Adrenal gland (tissue), 12 donors: ENCODE data around the gene OGFOD1. TPM values are rescaled to one million over a fixed set of nuclear protein-coding genes. Genes with fewer than 3 reads are reported as not detected.
A peak's percentile ranks its signal among the peaks of the same experiment; 100 is the strongest.
"Not testable (repeated sequence)": the region's sequence is repeated elsewhere in the genome, so short reads cannot be mapped to it uniquely, and the experiment has no call there.

Experiments
- DNase-seq, 7 donors: peaks; one replicate each; pipeline ENCODE4 v3.0.0-alpha.2; 2019 to 2020
- H3K27ac ChIP-seq, 5 donors: fragments of 200-600 bp; sonication (generic) in 4 of 5; 1 replicate in 3 of 5; 2 replicates in 2 of 5; pipeline versions ENCODE4 v1.5.1 to v1.8.0; 2016 to 2020; ENCODE audit warnings: mild to moderate bottlenecking in 1 of 5
- H3K27me3 ChIP-seq: fragments of 200-600 bp; 2 replicates; pipeline ENCODE4 v1.8.0; 2021
- H3K36me3 ChIP-seq, 2 donors: fragments of 200-600 bp; replicated peaks in 1 of 2; 1 replicate in 1 of 2; 2 replicates in 1 of 2; pipeline versions ENCODE4 v1.5.1 to v1.8.0; 2018 to 2022
- H3K4me1 ChIP-seq, 2 donors: fragments of 200-600 bp; replicated peaks in 1 of 2; 1 replicate in 1 of 2; 2 replicates in 1 of 2; pipeline versions ENCODE4 v1.5.1 to v1.8.0; 2018 to 2021
- H3K4me3 ChIP-seq, 4 donors: fragments of 200-600 bp; sonication (generic) in 3 of 4; one replicate each; pipeline ENCODE4 v1.5.1; 2016 to 2018
- H3K9me3 ChIP-seq, 3 donors: fragments of 200-600 bp; sonication (generic) in 1 of 3; replicated peaks in 1 of 3; 1 replicate in 2 of 3; 2 replicates in 1 of 3; pipeline versions ENCODE4 v1.5.1 to v1.8.0; 2016 to 2021
- POLR2A ChIP-seq, 2 donors: fragments of 450-650 bp; IDR thresholded peaks; one replicate each; pipeline ENCODE4 v1.6.1; 2017; ENCODE audit warnings: antibody characterized with exemption in 2 of 2, mild to moderate bottlenecking in 2 of 2, moderate library complexity in 1 of 2
- WGBS, 4 donors: extraction: QIAGEN DNeasy Blood & Tissue Kit in 2 of 4; methylation state at CpG; one replicate each; pipeline versions ENCODE4 v1.1.5 to v1.1.7; 2013 to 2017; 5-methylcytosine and 5-hydroxymethylcytosine counted together
- intact Hi-C, 2 donors: fragments of 100-400 bp; cut with DNase I; formaldehyde crosslinking; loops; one replicate each; pipeline versions ENCODE4 v1.14.1 to v1.15.0; 2022 to 2023
- polyA plus RNA-seq, 3 donors: library from polyadenylated mRNA; stranded (reverse); fragments of 200-250 nt in 2 of 3; fragments of 350-450 nt in 1 of 3; fragmentation: Illumina TruSeq in 1 of 3; extraction: RNeasy Lipid Tissue Mini Kit (QIAGEN cat#74804) in 1 of 3; gene quantifications; one replicate each; pipeline ENCODE4 v1.2.3, GENCODE V29; 2013 to 2014
- total RNA-seq, 9 donors: library from RNA; depleted of rRNA in 4 of 9; stranded (reverse); fragments of >200 nt in 4 of 9; fragments of 120-200 nt in 1 of 9; fragmentation: NEBNext Ultra II Directional in 1 of 9; extraction: Animal tissue kit (Norgen Biotek cat#: 25700) in 1 of 9; gene quantifications; one replicate each; pipeline versions ENCODE4 v1.1.0 to v1.2.4, GENCODE V29; 2013 to 2023
- TF ChIP-seq, protein P1 (sequence below), 6 experiments: fragments of 450-650 bp in 4 of 6; fragments of 200-600 bp in 2 of 6; sonication (generic) in 1 of 6; IDR thresholded peaks; 1 replicate in 5 of 6; 2 replicates in 1 of 6; pipeline versions ENCODE4 v1.5.1 to v1.8.0; 2016 to 2021; ENCODE audit warnings: antibody characterized with exemption in 6 of 6, mild to moderate bottlenecking in 2 of 6, moderate library complexity in 1 of 6
- donor health status: healthy with polysubstance abuse.
- donor health status: Bipolar disorder and iron deficiency.
- donor health status: DM: yes; HTN: yes; CAD: no.
- donor health status: DM: no; HTN: no; CAD: no.
- donor health status: DM: no; HTN: no; CAD: no.
- donor health status: DM: yes; HTN: yes; CAD: no.

Gene OGFOD1
- total and polyA plus RNA-seq, 12 donors: 9.2 to 183 (median 53.5) TPM

DNA sequence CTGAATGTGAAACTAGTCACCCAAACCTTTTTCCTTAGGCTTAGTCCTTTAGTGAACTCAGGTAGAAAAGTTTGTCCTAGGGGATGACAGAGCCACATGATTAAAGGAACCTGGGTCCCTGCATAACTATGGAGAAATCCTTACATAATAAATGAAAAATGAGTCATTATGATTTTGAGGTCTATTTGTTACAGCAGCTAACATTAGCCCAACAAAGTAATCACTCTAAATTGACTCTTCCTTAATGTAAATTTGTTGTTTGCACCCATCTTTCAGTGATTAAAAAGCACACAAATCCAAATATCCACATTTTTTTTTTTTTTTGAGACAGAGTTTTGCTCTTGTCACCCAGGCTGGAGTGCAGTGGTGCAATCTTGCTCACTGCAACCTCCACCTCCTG is 32.0 kb downstream of the OGFOD1 start:
- no peak overlapping the region for H3K27ac ChIP-seq
- no peaks in the 10 kb centered on the region for H3K9me3 ChIP-seq
- intact Hi-C loops: no loop called here
- H3K27me3 ChIP-seq: no peaks in the 10 kb centered on the region
- peaks cover 3 to 13% of the 10 kb centered on the region in 2 donors for H3K4me1 ChIP-seq
- TF ChIP-seq, protein P1, sequence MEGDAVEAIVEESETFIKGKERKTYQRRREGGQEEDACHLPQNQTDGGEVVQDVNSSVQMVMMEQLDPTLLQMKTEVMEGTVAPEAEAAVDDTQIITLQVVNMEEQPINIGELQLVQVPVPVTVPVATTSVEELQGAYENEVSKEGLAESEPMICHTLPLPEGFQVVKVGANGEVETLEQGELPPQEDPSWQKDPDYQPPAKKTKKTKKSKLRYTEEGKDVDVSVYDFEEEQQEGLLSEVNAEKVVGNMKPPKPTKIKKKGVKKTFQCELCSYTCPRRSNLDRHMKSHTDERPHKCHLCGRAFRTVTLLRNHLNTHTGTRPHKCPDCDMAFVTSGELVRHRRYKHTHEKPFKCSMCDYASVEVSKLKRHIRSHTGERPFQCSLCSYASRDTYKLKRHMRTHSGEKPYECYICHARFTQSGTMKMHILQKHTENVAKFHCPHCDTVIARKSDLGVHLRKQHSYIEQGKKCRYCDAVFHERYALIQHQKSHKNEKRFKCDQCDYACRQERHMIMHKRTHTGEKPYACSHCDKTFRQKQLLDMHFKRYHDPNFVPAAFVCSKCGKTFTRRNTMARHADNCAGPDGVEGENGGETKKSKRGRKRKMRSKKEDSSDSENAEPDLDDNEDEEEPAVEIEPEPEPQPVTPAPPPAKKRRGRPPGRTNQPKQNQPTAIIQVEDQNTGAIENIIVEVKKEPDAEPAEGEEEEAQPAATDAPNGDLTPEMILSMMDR (IDR thresholded peaks at IDR 0.05): no peak
- no peak for TF ChIP-seq POLR2A (IDR thresholded peaks at IDR 0.05)
- no peak overlapping the region for H3K4me3 ChIP-seq
- DNase-seq: no peak
- peaks cover 0 to 25% of the 10 kb centered on the region in 2 donors for H3K36me3 ChIP-seq

DNA sequence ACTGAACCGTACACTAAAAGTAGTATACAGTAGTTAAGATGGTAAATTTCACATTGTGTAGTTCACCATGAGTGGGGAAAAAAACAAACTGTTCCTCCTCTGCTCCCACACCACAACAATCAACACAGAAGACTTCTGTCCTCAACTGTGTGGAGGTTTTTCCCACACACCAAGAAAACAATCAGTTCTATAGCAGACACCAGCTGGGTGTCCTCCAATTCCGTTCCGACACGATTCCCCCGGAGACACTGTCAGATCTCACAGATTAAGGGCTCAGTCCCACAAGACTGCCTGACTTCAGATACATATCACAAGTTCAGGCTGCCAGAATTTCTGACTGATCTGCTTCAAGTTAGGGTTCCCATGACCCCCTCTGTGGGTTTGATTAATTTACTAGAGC is 36.7 kb downstream of the OGFOD1 start:
- WGBS, 4 donors: 70 to 83% (median 79%) methylated on average over 5 of the region's 5 CpGs
- H3K4me3 ChIP-seq: no peak overlapping the region
- TF ChIP-seq POLR2A (IDR thresholded peaks at IDR 0.05): no peak
- TF ChIP-seq, protein P1 (IDR thresholded peaks at IDR 0.05): no peak
- H3K9me3 ChIP-seq: no peaks in the 10 kb centered on the region
- no peak overlapping the region for H3K27ac ChIP-seq
- intact Hi-C loops: no loop called here
- no peaks in the 10 kb centered on the region for H3K27me3 ChIP-seq
- peaks cover 0 to 12% of the 10 kb centered on the region in 2 donors for H3K36me3 ChIP-seq
- DNase-seq: no peak
- no peaks in the 10 kb centered on the region for H3K4me1 ChIP-seq

DNA sequence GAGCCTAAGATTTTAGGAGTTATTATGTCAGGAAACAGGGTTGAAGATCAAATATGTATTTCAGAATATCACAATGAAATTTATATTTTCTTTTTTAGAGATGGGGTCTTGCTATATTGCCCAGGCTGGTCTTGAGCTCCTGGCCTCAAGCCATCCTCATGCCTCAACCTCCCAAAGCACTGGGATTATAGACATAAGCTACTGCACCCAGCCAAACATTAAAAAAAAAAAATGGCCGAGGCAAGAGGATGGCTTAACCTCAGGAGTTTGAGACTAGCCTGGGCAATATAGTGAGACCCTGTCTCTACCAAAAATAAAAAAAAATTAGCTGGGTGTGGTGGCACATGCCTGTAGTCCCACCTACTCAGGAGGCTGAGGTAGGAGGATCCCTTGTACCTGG is 37.5 kb downstream of the OGFOD1 start:
- H3K27me3 ChIP-seq, intact Hi-C loops, H3K9me3 ChIP-seq, H3K4me3 ChIP-seq, H3K4me1 ChIP-seq, H3K27ac ChIP-seq, DNase-seq: not testable (repeated sequence)
- 90 to 100% (median 95%) methylated on average over 1 of the region's 1 CpG for WGBS, 4 donors
- peaks cover 0 to 11% of the 10 kb centered on the region in 2 donors for H3K36me3 ChIP-seq

DNA sequence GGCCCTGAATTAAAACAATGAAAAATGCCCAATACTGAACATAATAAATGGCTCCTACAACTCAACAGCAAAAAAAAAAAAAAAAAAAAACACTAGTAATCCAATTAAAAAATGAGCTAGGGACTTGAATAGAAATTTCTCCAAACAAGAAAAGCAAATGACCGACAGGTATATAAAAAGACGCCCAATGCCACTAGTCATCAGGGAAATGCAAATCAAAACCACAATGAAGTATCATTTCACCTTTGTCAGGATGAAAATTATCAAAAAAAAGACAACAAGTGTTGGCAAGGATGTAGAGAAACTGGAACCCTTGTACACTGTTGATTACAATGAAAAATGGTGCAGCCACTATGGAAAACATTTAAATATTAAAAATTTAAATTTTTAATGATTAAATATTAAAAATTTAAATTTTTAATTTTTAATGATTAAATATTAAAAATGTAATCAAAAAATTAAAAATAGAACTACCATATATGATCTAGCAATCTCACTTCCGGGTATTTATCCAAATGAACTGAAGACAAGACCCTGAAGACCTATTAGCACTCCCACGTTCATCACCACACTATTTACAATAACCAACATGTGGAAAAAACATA is 40.4 kb downstream of the OGFOD1 start:
- TF ChIP-seq, protein P1 (IDR thresholded peaks at IDR 0.05): no peak
- TF ChIP-seq POLR2A (IDR thresholded peaks at IDR 0.05): no peak
- DNase-seq: no peak
- 95 to 97% (median 96%) methylated on average over 4 of the region's 4 CpGs for WGBS, 4 donors
- no peak overlapping the region for H3K27ac ChIP-seq
- H3K36me3 ChIP-seq: peaks cover 0 to 9% of the 10 kb centered on the region in 2 donors
- H3K27me3 ChIP-seq: no peaks in the 10 kb centered on the region
- no peaks in the 10 kb centered on the region for H3K9me3 ChIP-seq
- no peak overlapping the region for H3K4me3 ChIP-seq
- no peaks in the 10 kb centered on the region for H3K4me1 ChIP-seq
- intact Hi-C loops: no loop called here

DNA sequence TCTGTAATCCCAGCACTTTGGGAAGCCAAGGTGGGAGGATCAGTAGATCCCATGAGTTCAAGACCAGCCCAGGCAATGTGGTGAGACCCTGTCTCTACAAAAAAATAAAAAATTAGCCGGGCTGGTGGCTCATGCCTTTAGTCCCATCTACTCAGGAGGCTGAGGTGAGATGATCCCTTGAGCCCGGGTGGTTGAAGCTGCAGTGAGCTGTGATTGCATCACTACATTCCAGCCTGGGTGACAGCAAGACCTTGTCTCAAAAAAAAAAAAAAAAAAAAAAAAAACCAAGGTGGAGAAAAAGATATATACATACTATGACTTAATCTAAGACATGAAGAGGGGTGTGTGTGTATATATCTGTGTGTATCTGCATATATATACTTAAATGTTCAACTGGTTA is 41.8 kb downstream of the OGFOD1 start:
- TF ChIP-seq POLR2A (IDR thresholded peaks at IDR 0.05): no peak
- TF ChIP-seq, protein P1 (IDR thresholded peaks at IDR 0.05): no peak
- no peaks in the 10 kb centered on the region for H3K4me1 ChIP-seq
- 62 to 72% (median 66%) methylated on average over 2 of the region's 2 CpGs for WGBS, 4 donors
- H3K36me3 ChIP-seq: peaks cover 0 to 22% of the 10 kb centered on the region in 2 donors
- intact Hi-C loops: no loop called here
- no peaks in the 10 kb centered on the region for H3K27me3 ChIP-seq
- peak in 5 of 7 donors; percentile 38 to 74 (median 55) for DNase-seq
- H3K4me3 ChIP-seq: no peak overlapping the region
- H3K27ac ChIP-seq: peak overlapping the region in 1 of 5 donors; percentile 7
- no peaks in the 10 kb centered on the region for H3K9me3 ChIP-seq
